Measurements from ENCODE around the gene C1QA. TPM values are rescaled to one million over a fixed set of nuclear protein-coding genes. Genes with fewer than 3 reads are reported as not detected.

Gene C1QA
- total RNA-seq, 1 donor from 2014 or later: 50.6 TPM

GRCh38 chr1:22638476-22639234 is 2.2 kb downstream of the C1QA start:
- Histone ChIP-seq H3K4me3 (ENCODE audit: low read length in 3 of 3) (peak overlapping the region in 1 of 3 donors; percentile 7), H3K27me3 (ENCODE audit: control insufficient read depth in 3 of 3, insufficient read depth in 3 of 3, low read length in 3 of 3) (peaks cover 6 to 34% (median 17%) of the 10 kb centered on the region in 3 donors), H3K36me3 (ENCODE audit: control insufficient read depth in 3 of 3, insufficient read depth in 3 of 3, low read length in 3 of 3) (no peaks in the 10 kb centered on the region), H3K27ac (ENCODE audit: low read depth, low read length) (no peak overlapping the region), H3K9me3 (ENCODE audit: control insufficient read depth in 3 of 3, low read length in 3 of 3) (no peaks in the 10 kb centered on the region), H3K9ac (ENCODE audit: low read depth in 1 of 3, low read length in 3 of 3) (no peak overlapping the region), H3K4me1 (ENCODE audit: control insufficient read depth in 3 of 3, insufficient read depth in 3 of 3, low read length in 3 of 3) (peaks cover 2 to 4% (median 4%) of the 10 kb centered on the region in 3 donors)

- Histone ChIP-seq H3K4me3 (ENCODE audit: low read length in 3 of 3) (peak overlapping the region in 1 of 3 donors; percentile 7), H3K4me1 (ENCODE audit: control insufficient read depth in 3 of 3, insufficient read depth in 3 of 3, low read length in 3 of 3) (peaks cover 2 to 4% (median 4%) of the 10 kb centered on the region in 3 donors), H3K27ac (ENCODE audit: low read depth, low read length) (no peak overlapping the region), H3K9me3 (ENCODE audit: control insufficient read depth in 3 of 3, low read length in 3 of 3) (no peaks in the 10 kb centered on the region), H3K9ac (ENCODE audit: low read depth in 1 of 3, low read length in 3 of 3) (no peak overlapping the region), H3K27me3 (ENCODE audit: control insufficient read depth in 3 of 3, insufficient read depth in 3 of 3, low read length in 3 of 3) (peaks cover 6 to 34% (median 17%) of the 10 kb centered on the region in 3 donors), H3K36me3 (ENCODE audit: control insufficient read depth in 3 of 3, insufficient read depth in 3 of 3, low read length in 3 of 3) (no peaks in the 10 kb centered on the region)
Observed at GRCh38 chr1:22639286-22639685, 2.9 kb downstream of the C1QA start.

DNA sequence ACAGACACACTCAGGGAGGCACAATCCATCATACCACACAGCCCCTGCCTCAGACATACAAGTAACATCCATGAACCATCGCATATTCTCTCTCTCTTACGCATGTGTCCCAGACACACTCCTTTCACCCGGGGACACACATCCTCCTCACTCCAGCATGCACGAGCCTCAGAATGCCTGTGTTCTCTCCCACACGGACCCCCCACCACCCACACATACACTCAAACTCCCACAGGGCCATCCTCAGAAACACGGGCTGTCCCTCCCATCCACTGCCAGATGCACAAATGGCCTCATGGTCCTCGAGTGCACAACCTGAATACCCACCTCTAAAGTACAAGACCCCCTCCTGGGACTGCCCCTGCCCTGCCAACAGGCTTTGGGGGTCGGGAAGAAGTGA is 4.8 kb downstream of the C1QA start:
- no peak overlapping the region for H3K4me3 ChIP-seq (ENCODE audit: low read length in 3 of 3)
- peaks cover 0 to 30% (median 19%) of the 10 kb centered on the region in 3 donors for H3K27me3 ChIP-seq (ENCODE audit: control insufficient read depth in 3 of 3, insufficient read depth in 3 of 3, low read length in 3 of 3)
- no peak overlapping the region for H3K9ac ChIP-seq (ENCODE audit: low read depth in 1 of 3, low read length in 3 of 3)
- no peak overlapping the region for H3K27ac ChIP-seq (ENCODE audit: low read depth, low read length)
- H3K9me3 ChIP-seq (ENCODE audit: control insufficient read depth in 3 of 3, low read length in 3 of 3): no peaks in the 10 kb centered on the region
- no peaks in the 10 kb centered on the region for H3K36me3 ChIP-seq (ENCODE audit: control insufficient read depth in 3 of 3, insufficient read depth in 3 of 3, low read length in 3 of 3)
- H3K4me1 ChIP-seq (ENCODE audit: control insufficient read depth in 3 of 3, insufficient read depth in 3 of 3, low read length in 3 of 3): peaks cover 2 to 4% (median 4%) of the 10 kb centered on the region in 3 donors

- H3K9ac ChIP-seq (ENCODE audit: low read depth in 1 of 3, low read length in 3 of 3): no peak overlapping the region
- peak overlapping the region in 1 of 3 donors; percentile 43 for H3K4me3 ChIP-seq (ENCODE audit: low read length in 3 of 3)
- no peak overlapping the region for H3K27ac ChIP-seq (ENCODE audit: low read depth, low read length)
- H3K9me3 ChIP-seq (ENCODE audit: control insufficient read depth in 3 of 3, low read length in 3 of 3): no peaks in the 10 kb centered on the region
- H3K4me1 ChIP-seq (ENCODE audit: control insufficient read depth in 3 of 3, insufficient read depth in 3 of 3, low read length in 3 of 3): peaks cover 2 to 4% (median 4%) of the 10 kb centered on the region in 3 donors
- H3K27me3 ChIP-seq (ENCODE audit: control insufficient read depth in 3 of 3, insufficient read depth in 3 of 3, low read length in 3 of 3): peaks cover 0 to 24% (median 23%) of the 10 kb centered on the region in 3 donors
- no peaks in the 10 kb centered on the region for H3K36me3 ChIP-seq (ENCODE audit: control insufficient read depth in 3 of 3, insufficient read depth in 3 of 3, low read length in 3 of 3)
Observed at GRCh38 chr1:22641906-22642636, 5.6 kb downstream of the C1QA start.

GRCh38 chr1:22643381-22643780 is 7.0 kb downstream of the C1QA start, which contains the start of gene C1QC:
Gene C1QC (plus strand): TSS chr1:22643633. CDS start chr1:22644024, 391 bp downstream.
- peak within 1 kb of the TSS in 2 of 3 donors; percentile 9 to 27 for H3K4me3 ChIP-seq (ENCODE audit: low read length in 3 of 3)
- H3K27ac ChIP-seq (ENCODE audit: low read depth, low read length): no peak within 1 kb of the TSS
- peaks cover 2 to 4% (median 4%) of the 10 kb centered on the region in 3 donors for H3K4me1 ChIP-seq (ENCODE audit: control insufficient read depth in 3 of 3, insufficient read depth in 3 of 3, low read length in 3 of 3)
- H3K9ac ChIP-seq (ENCODE audit: low read depth in 1 of 3, low read length in 3 of 3): no peak within 1 kb of the TSS
- H3K36me3 ChIP-seq (ENCODE audit: control insufficient read depth in 3 of 3, insufficient read depth in 3 of 3, low read length in 3 of 3): no peaks in the 10 kb centered on the region
- H3K9me3 ChIP-seq (ENCODE audit: control insufficient read depth in 3 of 3, low read length in 3 of 3): no peaks in the 10 kb centered on the region
- H3K27me3 ChIP-seq (ENCODE audit: control insufficient read depth in 3 of 3, insufficient read depth in 3 of 3, low read length in 3 of 3): peaks cover 0 to 21% (median 15%) of the 10 kb centered on the region in 3 donors

GRCh38 chr1:22643928-22644327 is 7.5 kb downstream of the C1QA start:
- Histone ChIP-seq H3K27ac (ENCODE audit: low read depth, low read length) (no peak overlapping the region), H3K9me3 (ENCODE audit: control insufficient read depth in 3 of 3, low read length in 3 of 3) (no peaks in the 10 kb centered on the region), H3K4me3 (ENCODE audit: low read length in 3 of 3) (peak overlapping the region in 1 of 3 donors; percentile 27), H3K4me1 (ENCODE audit: control insufficient read depth in 3 of 3, insufficient read depth in 3 of 3, low read length in 3 of 3) (peaks cover 2 to 4% (median 4%) of the 10 kb centered on the region in 3 donors), H3K27me3 (ENCODE audit: control insufficient read depth in 3 of 3, insufficient read depth in 3 of 3, low read length in 3 of 3) (peaks cover 0 to 24% (median 15%) of the 10 kb centered on the region in 3 donors), H3K36me3 (ENCODE audit: control insufficient read depth in 3 of 3, insufficient read depth in 3 of 3, low read length in 3 of 3) (no peaks in the 10 kb centered on the region), H3K9ac (ENCODE audit: low read depth in 1 of 3, low read length in 3 of 3) (no peak overlapping the region)

DNA sequence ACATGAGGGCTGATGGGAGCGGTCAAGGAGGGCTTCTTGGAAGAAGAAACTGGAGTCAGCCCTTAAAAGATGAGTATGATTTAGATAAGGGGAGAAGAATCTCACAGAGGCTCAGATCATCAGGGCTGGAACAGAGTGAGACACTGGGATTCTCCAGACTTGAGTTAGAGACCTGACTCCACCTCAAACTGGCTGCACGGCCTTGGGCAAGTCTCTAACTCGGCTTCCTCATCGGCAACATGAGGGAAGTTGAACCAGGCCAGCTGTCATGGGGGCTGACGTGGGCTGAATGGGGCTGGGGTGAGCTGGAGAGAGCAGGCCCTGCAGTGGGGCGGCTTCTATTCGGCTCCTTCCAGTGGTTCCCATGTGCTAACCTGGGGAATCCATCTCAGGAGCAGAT is 9.5 kb downstream of the C1QA start:
- H3K36me3 ChIP-seq (ENCODE audit: control insufficient read depth in 3 of 3, insufficient read depth in 3 of 3, low read length in 3 of 3): no peaks in the 10 kb centered on the region
- H3K27me3 ChIP-seq (ENCODE audit: control insufficient read depth in 3 of 3, insufficient read depth in 3 of 3, low read length in 3 of 3): peaks cover 0 to 27% (median 10%) of the 10 kb centered on the region in 3 donors
- H3K27ac ChIP-seq (ENCODE audit: low read depth, low read length): no peak overlapping the region
- no peak overlapping the region for H3K9ac ChIP-seq (ENCODE audit: low read depth in 1 of 3, low read length in 3 of 3)
- H3K4me3 ChIP-seq (ENCODE audit: low read length in 3 of 3): no peak overlapping the region
- H3K4me1 ChIP-seq (ENCODE audit: control insufficient read depth in 3 of 3, insufficient read depth in 3 of 3, low read length in 3 of 3): peaks cover 2 to 4% (median 4%) of the 10 kb centered on the region in 3 donors
- no peaks in the 10 kb centered on the region for H3K9me3 ChIP-seq (ENCODE audit: control insufficient read depth in 3 of 3, low read length in 3 of 3)

GRCh38 chr1:22646384-22646783 is 10.0 kb downstream of the C1QA start:
- Histone ChIP-seq H3K27me3 (ENCODE audit: control insufficient read depth in 3 of 3, insufficient read depth in 3 of 3, low read length in 3 of 3) (peaks cover 0 to 27% (median 6%) of the 10 kb centered on the region in 3 donors), H3K9ac (ENCODE audit: low read depth in 1 of 3, low read length in 3 of 3) (no peak overlapping the region), H3K36me3 (ENCODE audit: control insufficient read depth in 3 of 3, insufficient read depth in 3 of 3, low read length in 3 of 3) (no peaks in the 10 kb centered on the region), H3K4me3 (ENCODE audit: low read length in 3 of 3) (no peak overlapping the region), H3K27ac (ENCODE audit: low read depth, low read length) (no peak overlapping the region), H3K9me3 (ENCODE audit: control insufficient read depth in 3 of 3, low read length in 3 of 3) (no peaks in the 10 kb centered on the region), H3K4me1 (ENCODE audit: control insufficient read depth in 3 of 3, insufficient read depth in 3 of 3, low read length in 3 of 3) (peaks cover 2 to 4% (median 4%) of the 10 kb centered on the region in 3 donors)

DNA sequence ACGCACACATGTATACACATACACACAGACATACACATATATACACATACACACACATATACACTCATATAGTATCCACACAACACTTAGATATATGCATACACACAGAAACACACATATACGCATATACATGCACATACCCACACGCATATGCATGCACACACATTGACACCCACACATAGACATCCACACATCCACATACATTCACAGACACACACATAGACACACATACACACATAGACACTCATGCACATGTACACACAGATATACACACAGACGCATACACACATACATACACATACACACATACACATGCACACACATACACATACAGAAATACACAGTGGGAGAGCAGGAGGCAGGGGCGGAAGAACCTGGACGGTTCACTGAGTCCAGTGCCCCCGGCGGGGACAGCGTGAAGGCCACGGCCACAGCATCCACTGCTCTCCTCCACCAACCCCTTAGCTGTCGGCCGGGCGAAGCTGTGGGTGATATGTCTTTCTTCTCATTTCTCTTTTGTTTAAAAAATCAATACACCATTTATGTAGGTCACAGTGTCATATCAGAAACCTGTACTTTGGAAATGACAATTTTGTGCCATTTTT is 13.8 kb downstream of the C1QA start:
- Histone ChIP-seq H3K9me3 (ENCODE audit: control insufficient read depth in 3 of 3, low read length in 3 of 3) (no peaks in the 10 kb centered on the region), H3K9ac (ENCODE audit: low read depth in 1 of 3, low read length in 3 of 3) (no peak overlapping the region), H3K27ac (ENCODE audit: low read depth, low read length) (no peak overlapping the region), H3K4me3 (ENCODE audit: low read length in 3 of 3) (no peak overlapping the region), H3K36me3 (ENCODE audit: control insufficient read depth in 3 of 3, insufficient read depth in 3 of 3, low read length in 3 of 3) (no peaks in the 10 kb centered on the region), H3K4me1 (ENCODE audit: control insufficient read depth in 3 of 3, insufficient read depth in 3 of 3, low read length in 3 of 3) (no peaks in the 10 kb centered on the region), H3K27me3 (ENCODE audit: control insufficient read depth in 3 of 3, insufficient read depth in 3 of 3, low read length in 3 of 3) (peaks cover 12 to 39% (median 24%) of the 10 kb centered on the region in 3 donors)
